HG02943 (cell line): Measurements from ENCODE around the gene TPSB2.
"Not testable (repeated sequence)": the region's sequence is repeated elsewhere in the genome, so short reads cannot be mapped to it uniquely, and the experiment has no call there.

Experiments
- ATAC-seq: cut with Tn5 transposase; IDR thresholded peaks from one replicate; pipeline ENCODE4 v1.9.1; 2021; ENCODE audit warnings: mild to moderate bottlenecking, low read depth, moderate library complexity; ENCODE audit not compliant: unreplicated experiment

Gene TPSB2

DNA sequence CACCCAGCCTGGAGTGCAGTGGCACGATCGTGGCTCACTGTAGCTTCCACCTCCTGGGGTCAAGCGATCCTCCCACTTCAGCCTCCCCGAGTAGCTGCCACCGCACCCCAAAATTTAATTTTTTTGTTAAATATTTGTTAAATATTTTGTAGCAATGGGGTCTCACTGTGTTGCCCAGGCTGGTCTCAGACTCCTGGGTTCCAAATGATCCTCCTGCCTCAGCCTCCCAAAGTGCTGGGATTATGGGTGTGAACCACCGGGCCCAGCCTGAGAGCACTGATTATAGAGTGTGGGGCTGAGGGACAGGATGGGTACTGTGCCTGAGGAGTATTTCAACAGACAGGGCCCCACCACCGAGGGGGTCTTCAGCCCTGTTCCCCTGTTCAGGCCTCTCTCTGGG lies 40.5 kb downstream of the TPSB2 start:
- no peak for ATAC-seq

DNA sequence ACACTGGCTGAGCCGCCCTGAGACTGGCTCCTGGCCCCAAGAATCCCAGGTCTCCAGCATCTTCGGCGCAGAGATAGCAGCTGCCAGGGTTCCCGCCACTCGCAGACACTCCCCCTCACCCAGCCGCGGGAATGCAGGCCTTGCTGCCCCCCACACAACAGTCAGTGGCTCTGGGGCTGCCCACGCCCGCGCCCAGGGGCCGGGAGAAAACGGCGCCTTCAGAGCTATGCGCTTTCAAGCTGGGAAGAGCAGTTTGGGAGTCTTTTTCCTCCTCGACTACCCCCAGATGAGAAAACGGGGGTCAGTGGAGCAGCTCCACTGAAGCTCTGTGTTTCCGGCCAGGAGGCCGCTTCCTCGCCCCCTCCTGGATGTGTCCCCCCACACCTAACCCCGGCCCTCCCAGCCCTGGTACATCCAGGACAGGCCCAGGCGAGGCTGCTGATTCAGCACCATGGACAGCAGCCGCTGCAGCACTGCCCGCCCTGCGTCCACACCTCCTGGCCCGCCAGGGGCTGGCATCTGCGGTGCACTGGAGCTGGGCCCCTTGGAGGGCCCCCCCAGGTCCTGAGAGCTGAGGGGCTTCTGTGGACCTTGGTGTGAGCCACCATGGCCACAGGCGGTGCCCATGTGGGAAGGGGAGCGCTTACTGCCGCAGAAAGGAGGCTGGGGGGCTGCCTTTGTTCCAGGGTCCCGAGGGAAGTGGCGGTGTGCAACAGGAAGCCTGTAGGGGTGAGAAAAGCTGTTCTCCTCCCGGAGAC lies 41.4 kb downstream of the TPSB2 start:
- no peak for ATAC-seq

DNA sequence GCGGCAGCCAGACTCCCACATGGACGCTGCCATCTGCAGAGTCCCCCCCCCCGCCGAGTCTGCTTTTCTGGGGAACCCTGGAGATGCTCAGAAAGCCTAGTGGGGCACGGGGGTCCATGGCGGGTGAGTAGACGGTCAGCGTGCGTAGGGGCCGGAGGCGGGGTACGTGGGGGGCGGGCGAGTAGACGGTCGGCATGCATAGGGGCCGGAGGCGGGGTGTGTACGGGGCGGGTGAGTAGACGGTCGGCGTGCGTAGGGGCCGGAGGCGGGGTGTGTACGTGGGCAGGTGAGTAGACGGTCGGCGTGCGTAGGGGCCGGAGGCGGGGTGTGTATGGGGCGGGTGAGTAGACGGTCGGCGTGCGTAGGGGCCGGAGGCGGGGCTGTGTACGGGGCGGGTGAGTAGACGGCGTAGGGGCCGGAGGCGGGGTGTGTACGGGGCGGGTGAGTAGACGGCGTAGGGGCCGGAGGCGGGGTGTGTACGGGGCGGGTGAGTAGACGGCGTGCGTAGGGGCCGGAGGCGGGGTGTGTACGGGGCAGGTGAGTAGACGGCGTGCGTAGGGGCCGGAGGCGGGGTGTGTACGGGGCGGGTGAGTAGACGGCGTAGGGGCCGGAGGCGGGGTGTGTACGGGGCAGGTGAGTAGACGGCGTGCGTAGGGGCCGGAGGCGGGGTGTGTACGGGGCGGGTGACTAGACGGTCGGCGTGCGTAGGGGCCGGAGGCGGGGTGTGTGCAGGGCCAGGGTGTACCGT lies 44.4 kb downstream of the TPSB2 start:
- not testable (repeated sequence) for ATAC-seq

DNA sequence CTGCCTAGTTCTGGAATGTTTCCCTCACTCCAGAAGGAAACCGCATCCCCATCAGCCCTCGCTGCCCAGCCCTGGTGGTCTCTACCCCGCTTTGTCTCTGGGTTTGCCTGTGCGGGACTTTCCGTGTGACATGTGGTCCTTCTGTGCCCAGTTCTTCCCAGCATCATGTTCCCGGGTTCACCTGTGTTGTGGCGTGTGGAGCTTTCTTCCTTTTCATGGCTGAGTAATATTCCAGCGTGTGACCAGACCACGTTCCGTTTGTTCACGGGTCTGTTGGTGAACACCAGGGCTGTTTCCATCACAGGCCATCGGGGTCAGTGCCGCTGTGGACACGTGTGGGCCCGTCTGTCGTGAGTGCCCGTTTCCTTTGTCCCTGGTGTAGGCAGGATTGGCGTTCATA lies 45.0 kb downstream of the TPSB2 start:
- ATAC-seq, result no peak

DNA sequence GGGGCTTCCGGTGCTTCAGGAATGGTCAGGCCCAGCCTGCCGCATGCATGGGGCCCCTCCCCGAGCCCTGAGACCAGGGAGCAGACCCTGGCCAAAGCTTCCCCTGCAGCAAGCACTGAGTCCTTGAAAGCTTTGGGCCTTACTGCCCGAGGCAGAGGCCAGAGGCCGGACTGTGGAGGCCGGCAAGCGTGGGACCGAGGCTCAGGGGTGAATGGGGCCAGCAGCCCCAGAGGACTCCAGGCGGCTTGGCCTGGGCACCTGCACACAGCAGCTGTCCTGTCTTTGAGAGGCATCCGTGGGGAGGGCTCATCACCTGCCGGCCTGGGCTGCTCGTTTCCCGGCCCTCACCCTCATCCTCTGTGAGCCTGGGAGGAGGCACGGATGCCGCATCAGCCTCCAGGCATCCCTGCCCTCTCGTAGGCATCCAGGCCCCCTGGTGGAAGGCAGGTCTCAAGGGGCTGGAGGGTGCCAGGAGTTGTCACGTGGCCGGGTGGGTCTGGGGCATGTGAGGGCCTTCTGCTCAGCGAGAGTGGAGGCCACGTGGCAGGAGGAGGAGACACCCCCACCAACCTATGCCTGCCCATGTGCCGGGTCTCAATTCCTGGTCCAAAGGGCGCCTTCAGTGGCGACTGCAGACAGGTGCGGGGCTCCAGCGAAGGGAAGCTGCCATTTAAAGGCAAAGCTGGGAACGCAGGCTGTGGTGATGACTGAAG lies 45.7 kb downstream of the TPSB2 start:
- no peak for ATAC-seq

DNA sequence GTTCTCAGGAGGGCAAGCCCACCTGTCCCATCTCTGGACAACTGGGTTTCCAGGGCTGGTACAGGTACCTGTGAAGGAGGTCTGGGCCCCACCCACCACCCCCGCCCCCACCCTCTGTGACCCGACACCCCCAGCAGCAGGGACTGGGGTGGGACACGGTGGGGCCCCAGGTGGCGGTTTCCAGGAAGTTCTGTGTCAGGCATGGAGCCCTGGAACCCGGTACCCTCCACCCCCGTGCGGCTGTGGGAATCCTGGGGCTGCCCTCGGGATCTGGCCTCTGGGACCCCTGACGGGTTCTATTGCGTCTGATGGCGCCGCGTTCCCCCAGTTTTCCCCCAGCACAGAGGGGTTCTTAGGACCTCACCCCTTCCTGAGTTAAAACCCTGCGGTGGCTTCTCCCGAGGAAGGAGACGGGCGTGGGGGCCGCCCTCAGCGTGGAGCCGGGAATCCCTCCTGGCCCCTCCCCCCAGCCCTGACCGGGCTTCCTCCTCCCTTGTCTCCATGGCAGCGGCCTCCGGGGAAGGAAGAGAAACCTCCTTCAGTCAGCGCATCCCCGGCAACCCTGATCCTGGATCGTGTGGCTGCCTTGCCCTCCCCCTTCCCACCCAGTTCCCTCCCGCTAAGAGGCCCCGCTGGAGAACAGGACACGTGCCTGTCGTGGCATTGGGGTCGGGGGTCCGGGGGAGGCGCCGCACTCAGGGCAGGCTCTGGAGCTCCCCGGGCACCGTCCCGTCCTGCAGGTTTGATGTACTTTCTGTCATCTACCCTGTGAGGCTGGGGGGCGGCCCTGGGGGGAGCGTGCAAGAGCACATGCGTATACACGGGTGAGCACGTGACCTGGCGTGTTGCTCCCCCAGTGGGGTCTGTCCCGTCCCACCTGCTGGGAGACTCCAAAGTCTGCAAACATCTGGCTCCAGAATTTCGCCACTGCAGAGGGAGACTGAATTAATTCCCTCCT lies 46.8 kb downstream of the TPSB2 start:
- no peak for ATAC-seq

DNA sequence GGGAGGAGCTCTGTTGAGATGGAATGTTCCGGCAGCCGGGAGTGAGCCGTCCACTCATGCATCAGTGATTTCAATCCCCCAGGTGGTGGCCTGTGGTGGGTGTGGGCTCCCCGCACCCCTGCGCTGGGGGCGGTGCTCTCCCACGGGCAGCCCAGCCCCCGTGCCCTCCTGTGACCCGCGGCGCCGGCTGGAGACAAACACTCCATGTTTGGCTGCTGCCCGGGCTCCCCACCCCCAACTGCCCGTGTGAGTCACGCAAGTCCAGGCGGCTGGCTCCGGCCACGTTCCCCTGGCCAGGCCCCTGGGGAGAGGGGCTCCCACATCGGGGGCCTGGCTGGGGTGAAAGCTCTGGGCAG lies 47.7 kb downstream of the TPSB2 start:
- ATAC-seq, result no peak

GRCh38 chr16:1181404-1182315 lies 48.3 kb downstream of the TPSB2 start:
- no peak for ATAC-seq

GRCh38 chr16:1180549-1181403 lies 49.2 kb downstream of the TPSB2 start:
- ATAC-seq, result no peak
